SU-DHL-6 (cell line): Measurements from ENCODE around the gene FYB1.

ENCODE experiments used
- CTCF ChIP-seq: fragments of 200-600 bp; sonication (generic); IDR thresholded peaks from one replicate; pipeline ENCODE4 v1.5.1; 2017; ENCODE audit warnings: antibody characterized with exemption, mild to moderate bottlenecking, low read length, moderate library complexity; ENCODE audit not compliant: insufficient read depth, poor library complexity, severe bottlenecking
- EZH2phosphoT487 ChIP-seq: fragments of 200-600 bp; sonication (generic), shearing (Covaris generic); conservative IDR thresholded peaks from 2 replicates; pipeline ENCODE4 v1.6.1; 2018; ENCODE audit warnings: mild to moderate bottlenecking, antibody characterized with exemption, low read length, moderate library complexity, mixed read lengths

GRCh38 chr5:39267186-39267585, 47.8 kb upstream of the FYB1 start:
- TF ChIP-seq CTCF (no peak), EZH2phosphoT487 (no peak)
